ENCODE results near the gene TGIF2LY.
"Not testable (repeated sequence)": the region's sequence is repeated elsewhere in the genome, so short reads cannot be mapped to it uniquely, and the experiment has no call there.

GRCh38 chrY:3578767-3579166 lies at the start of gene TGIF2LY:
- TF ChIP-seq CTCF (tag by site-specific recombination; IDR thresholded peaks at IDR 0.05); KLF16 (tag by site-specific recombination; IDR thresholded peaks at IDR 0.05); YY1 (tag by site-specific recombination; IDR thresholded peaks at IDR 0.05); GLI2 (tag by site-specific recombination; IDR thresholded peaks at IDR 0.05; ENCODE audit: borderline replicate concordance, low read depth); ATF2 (tag by site-specific recombination; IDR thresholded peaks at IDR 0.05; ENCODE audit: low read depth); ZNF76 (tag by site-specific recombination; IDR thresholded peaks at IDR 0.05; ENCODE audit: borderline replicate concordance, low read depth); ZNF311 (tag by site-specific recombination; IDR thresholded peaks at IDR 0.05; ENCODE audit: borderline replicate concordance); ZNF544 (tag by site-specific recombination; IDR thresholded peaks at IDR 0.05); ZNF155 (tag by site-specific recombination; IDR thresholded peaks at IDR 0.05): not testable (repeated sequence)

Measured in HEK293 (cell line).